ENCODE results near the gene MYO5B. TPM values are rescaled to one million over a fixed set of nuclear protein-coding genes. Genes with fewer than 3 reads are reported as not detected.

The MYO5B gene
- polyA plus RNA-seq, 4 donors, result 6.2 to 30.2 (median 28.3) TPM

DNA sequence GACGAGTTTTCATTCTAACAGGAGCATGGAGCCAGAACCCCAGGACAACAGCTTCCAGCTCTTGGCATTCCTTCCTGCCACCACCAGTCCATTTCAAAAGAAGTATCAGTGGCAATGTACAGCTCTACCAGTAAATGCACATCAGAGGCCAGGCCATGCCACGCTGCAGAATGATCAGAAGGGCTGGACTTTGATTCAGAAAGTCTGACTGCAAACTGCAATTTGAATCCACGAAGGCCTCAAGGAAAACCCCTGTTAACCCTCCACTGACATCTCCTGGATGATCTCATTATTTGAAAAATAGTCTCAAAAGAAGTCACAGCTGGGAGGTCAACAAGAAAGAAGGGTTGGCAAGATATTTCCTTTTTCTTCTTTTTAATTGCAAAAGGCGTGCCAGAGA lies 119.2 kb downstream of the MYO5B start:
- DNase-seq (ENCODE audit: low read depth in 4 of 4, low spot score in 3 of 4), result no peak

DNA sequence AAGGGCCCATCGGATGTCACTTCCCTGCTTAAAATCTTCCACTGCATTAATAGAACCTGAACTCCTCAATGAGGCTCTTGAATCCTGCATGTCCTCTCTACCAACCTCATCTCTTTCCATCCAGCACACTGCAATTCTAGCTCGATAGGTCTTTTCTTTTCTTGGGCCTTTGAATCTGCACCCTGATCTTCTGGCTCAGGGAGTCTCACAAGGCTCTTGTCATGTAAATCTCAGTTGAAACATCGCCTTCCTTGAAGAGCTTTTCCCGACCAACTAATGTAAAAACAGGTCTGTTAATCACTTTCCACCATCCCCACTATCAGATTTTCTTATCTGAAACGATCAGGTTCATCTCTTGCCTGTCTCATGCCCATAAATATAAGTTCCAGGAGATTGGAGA lies 120.5 kb downstream of the MYO5B start:
- no peak for DNase-seq (ENCODE audit: low read depth in 4 of 4, low spot score in 3 of 4)

- DNase-seq (ENCODE audit: low read depth in 4 of 4, low spot score in 3 of 4), result no peak
Measured at GRCh38 chr18:50073319-50073718, 121.6 kb downstream of the MYO5B start.

- no peak for DNase-seq (ENCODE audit: low read depth in 4 of 4, low spot score in 3 of 4)
Measured at GRCh38 chr18:50072146-50072545, 122.8 kb downstream of the MYO5B start.

GRCh38 chr18:50071397-50071796 lies 123.5 kb downstream of the MYO5B start:
- DNase-seq (ENCODE audit: low read depth in 4 of 4, low spot score in 3 of 4), result no peak

- no peak for DNase-seq (ENCODE audit: low read depth in 4 of 4, low spot score in 3 of 4)
Measured at GRCh38 chr18:50069422-50069821, 125.5 kb downstream of the MYO5B start.

GRCh38 chr18:50065527-50065926 lies 129.4 kb downstream of the MYO5B start:
- no peak for DNase-seq (ENCODE audit: low read depth in 4 of 4, low spot score in 3 of 4)

GRCh38 chr18:50065039-50065438 lies 129.9 kb downstream of the MYO5B start:
- no peak for DNase-seq (ENCODE audit: low read depth in 4 of 4, low spot score in 3 of 4)

GRCh38 chr18:50061876-50062517 lies 132.9 kb downstream of the MYO5B start:
- DNase-seq (ENCODE audit: low read depth in 4 of 4, low spot score in 3 of 4), result no peak

GRCh38 chr18:50060822-50061221 lies 134.1 kb downstream of the MYO5B start:
- DNase-seq (ENCODE audit: low read depth in 4 of 4, low spot score in 3 of 4), result no peak

DNA sequence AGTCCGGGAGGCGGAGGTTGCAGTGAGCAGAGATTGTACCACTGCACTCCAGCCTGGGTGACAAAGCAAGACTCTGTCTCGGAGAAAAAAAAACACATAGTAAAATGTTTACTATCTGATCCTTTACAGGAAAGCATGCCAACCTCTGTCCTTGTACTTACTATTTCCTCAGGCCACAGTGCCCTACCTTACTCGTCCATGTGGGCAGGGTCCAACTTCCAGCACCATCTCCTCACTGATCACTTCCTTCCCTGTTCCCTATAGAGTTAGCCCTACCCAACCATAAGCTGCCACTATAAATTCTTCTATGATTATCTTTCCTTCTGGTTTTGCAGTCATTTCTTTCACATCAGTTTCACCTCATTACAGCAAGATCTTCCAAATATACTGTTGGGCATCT lies 136.2 kb downstream of the MYO5B start:
- no peak for DNase-seq (ENCODE audit: low read depth in 4 of 4, low spot score in 3 of 4)

DNA sequence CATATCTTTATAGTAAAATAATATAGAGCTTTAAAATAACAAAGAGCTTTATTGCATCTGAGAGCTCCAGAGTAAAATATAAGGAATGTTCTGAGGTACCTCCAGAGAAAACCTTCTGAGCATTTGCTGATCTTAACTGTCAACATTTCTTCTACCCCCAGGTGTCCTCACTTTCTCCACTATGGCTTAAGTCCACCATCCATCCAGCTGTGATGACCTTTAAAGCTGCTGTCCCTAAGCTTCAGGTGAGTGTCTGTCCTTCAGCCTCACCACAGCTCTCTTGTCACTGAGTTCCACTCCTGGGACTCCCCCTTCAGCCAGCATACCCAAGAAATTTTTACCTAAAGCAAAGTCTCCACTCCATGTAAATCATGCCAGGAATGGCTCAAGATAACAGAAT lies 137.9 kb downstream of the MYO5B start:
- DNase-seq (ENCODE audit: low read depth in 4 of 4, low spot score in 3 of 4), result no peak

- DNase-seq (ENCODE audit: low read depth in 4 of 4, low spot score in 3 of 4), result no peak
Measured at GRCh38 chr18:50056185-50056584, 138.8 kb downstream of the MYO5B start.

GRCh38 chr18:50055488-50055887 lies 139.5 kb downstream of the MYO5B start:
- no peak for DNase-seq (ENCODE audit: low read depth in 4 of 4, low spot score in 3 of 4)

DNA sequence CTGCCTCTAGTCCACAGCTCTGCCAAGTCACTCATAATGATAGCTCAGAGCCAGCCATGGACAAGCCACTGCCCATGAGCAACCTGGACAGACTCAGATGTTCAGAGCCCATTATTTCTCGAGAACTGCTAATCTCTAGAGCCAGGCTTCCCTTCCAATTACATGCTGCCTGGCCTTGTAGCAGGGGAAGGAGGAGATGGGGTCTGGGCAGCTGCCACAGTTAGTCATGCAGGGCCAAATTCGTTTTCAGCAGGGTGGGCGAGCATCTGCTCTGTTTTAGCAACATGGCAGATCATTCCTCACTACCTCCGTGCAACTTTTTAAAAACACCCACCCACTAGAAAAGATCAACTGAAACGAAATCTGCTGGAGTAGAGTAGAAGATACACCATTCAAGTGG lies 141.8 kb downstream of the MYO5B start:
- no peak for DNase-seq (ENCODE audit: low read depth in 4 of 4, low spot score in 3 of 4)

GRCh38 chr18:50051288-50051687 lies 143.7 kb downstream of the MYO5B start:
- DNase-seq (ENCODE audit: low read depth in 4 of 4, low spot score in 3 of 4), result no peak

- DNase-seq (ENCODE audit: low read depth in 4 of 4, low spot score in 3 of 4), result no peak
Measured at GRCh38 chr18:50045126-50045525, 149.8 kb downstream of the MYO5B start.

DNA sequence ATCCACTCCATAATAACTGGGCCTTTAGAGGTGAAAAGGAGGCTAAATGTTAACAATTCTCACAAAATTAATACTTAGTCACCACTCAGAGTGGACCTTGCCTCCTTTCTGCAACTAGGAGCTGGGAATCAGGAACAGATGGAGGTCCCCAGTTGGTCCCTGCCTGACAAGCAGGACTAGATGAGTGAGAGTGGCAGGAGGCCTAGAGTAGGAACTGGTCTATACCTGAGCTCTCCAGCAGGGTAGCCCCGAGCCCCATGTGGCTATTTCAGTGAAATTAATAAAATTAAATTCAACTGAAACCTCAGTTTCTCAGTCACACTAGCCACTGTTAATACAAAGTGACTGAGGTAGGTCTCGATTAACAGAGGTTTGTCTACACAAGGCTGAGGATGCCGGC lies 150.5 kb downstream of the MYO5B start:
- DNase-seq (ENCODE audit: low read depth in 4 of 4, low spot score in 3 of 4), result no peak

DNA sequence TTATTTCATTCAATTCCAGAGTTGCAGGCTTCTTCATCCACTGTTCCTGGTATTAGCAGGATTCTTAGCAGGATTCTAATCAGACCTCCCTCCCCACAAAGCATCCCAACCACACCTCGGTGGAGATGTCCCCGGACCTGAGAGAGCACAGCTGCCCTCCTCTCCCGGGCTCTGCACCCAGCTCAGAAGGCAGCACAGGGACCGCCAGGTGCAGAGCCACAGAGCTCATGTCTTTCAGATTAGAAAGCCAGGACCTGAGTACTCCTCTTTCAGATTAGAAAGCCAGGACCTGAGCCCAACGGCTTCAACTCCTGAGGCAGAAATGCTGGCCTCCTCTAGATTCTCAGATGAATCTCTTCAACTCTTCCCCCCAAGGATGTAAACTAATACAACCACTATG lies 152.3 kb downstream of the MYO5B start:
- no peak for DNase-seq (ENCODE audit: low read depth in 4 of 4, low spot score in 3 of 4)

DNA sequence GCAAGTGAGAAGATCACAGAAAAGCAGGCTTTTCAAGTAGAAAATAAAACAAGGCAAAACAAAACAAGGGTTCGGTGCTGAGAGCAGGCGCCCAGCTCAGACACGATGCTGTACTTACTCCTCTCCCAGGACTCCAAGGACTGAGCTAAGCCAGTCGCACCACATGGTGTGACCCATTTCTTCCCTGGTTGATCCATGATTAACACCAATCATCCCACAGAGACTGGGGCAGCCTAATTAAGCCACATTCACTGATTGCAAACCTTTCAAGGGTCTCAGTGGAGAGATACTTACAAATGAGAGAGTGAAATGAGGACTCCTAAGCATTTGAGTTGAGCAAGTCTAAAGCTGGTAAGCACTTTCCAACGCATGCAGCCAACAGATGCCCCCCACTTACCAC lies 155.2 kb downstream of the MYO5B start:
- no peak for DNase-seq (ENCODE audit: low read depth in 4 of 4, low spot score in 3 of 4)

- DNase-seq (ENCODE audit: low read depth in 4 of 4, low spot score in 3 of 4), result no peak
Measured at GRCh38 chr18:50038448-50038847, 156.5 kb downstream of the MYO5B start.

DNA sequence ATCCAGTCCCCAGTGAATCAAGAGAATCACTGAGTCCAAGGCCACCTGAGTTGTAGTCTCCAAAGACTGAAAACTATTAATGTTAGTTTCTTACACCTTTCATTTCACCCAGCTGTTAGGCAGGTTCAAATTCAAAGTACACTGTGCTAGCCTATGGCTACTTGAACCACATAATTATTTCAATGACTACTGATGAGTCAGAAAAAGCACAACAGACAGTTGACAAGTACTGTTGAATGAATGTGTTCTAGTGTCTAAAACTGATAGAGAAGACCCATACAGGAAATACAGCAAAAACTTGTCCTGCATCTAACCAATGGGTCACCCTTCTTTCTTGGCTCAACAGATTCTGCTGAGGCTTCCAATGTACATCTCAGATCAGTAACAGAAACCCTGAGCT lies 160.9 kb downstream of the MYO5B start:
- no peak for DNase-seq (ENCODE audit: low read depth in 4 of 4, low spot score in 3 of 4)

DNA sequence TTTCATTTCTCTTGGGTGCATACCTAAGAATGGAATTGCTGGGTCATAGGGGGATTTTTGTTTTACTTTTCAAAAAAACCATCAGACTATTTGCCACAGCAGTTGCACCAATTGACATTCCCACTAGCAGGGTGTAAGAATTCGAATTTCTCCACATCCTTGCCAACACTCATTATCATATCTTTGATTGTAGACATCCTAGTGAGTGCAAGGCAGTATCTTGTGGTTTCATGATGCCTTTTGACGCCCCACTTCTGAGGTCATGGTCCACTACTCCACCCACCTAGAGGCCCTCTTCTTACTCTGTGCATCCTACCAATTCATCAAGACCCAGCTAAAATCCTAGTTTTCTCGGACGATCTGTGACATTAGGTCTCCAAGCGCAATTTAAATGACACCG lies 161.9 kb downstream of the MYO5B start:
- DNase-seq (ENCODE audit: low read depth in 4 of 4, low spot score in 3 of 4), result no peak

Data from left renal pelvis (tissue), 4 donors.